Stomach (tissue), 4 donors: ENCODE data around the gene FSCN2.

Source experiments
- CTCF ChIP-seq, 7 experiments: fragments of 450-650 bp in 4 of 7; fragments of 200-600 bp in 3 of 7; sonication (generic) in 3 of 7; IDR thresholded peaks; one replicate each; pipeline ENCODE4 v1.5.1; 2016 to 2019; ENCODE audit warnings: antibody characterized with exemption in 7 of 7, control low read depth in 2 of 7, mild to moderate bottlenecking in 1 of 7
- EP300 ChIP-seq: sonication (generic); formaldehyde crosslinking; IDR thresholded peaks from one replicate; pipeline ENCODE4 v1.6.1; 2017; ENCODE audit warnings: antibody characterized with exemption
- POLR2AphosphoS5 ChIP-seq, 3 donors: sonication (generic); formaldehyde crosslinking; IDR thresholded peaks; one replicate each; pipeline ENCODE4 v1.6.1; 2016; ENCODE audit warnings: antibody characterized with exemption in 3 of 3

- no peak for TF ChIP-seq CTCF (IDR thresholded peaks at IDR 0.05)
- TF ChIP-seq POLR2AphosphoS5 (IDR thresholded peaks at IDR 0.05), result no peak
- no peak for TF ChIP-seq EP300
Measured at GRCh38 chr17:81572563-81573168, 44.5 kb downstream of the FSCN2 start.
